NCI-H524 (cell line): ENCODE data around the gene BUD31.
"Not testable (repeated sequence)": the region's sequence is repeated elsewhere in the genome, so short reads cannot be mapped to it uniquely, and the experiment has no call there.

ENCODE experiments used
- DNase-seq, 2 experiments: peaks; one replicate each; lab custom pipeline; 2025; lab: John Stamatoyannopoulos, UW

BUD31 gene

GRCh38 chr7:99408379-99409191, at the start of gene BUD31, which contains the start of gene PDAP1:
Gene BUD31, plus strand, starts transcription at chr7:99408969. Its CDS starts 2,124 bp downstream, at chr7:99411093.
Gene PDAP1, minus strand, starts transcription at chr7:99408597. Its CDS starts 49 bp downstream, at chr7:99408548.
- DNase-seq: peak; percentile 89 to 93

- DNase-seq: no peak
Measured at GRCh38 chr7:99359465-99360154, 49.2 kb upstream of the BUD31 start.

- no peak for DNase-seq
Measured at GRCh38 chr7:99362801-99363200, 46.0 kb upstream of the BUD31 start.

- DNase-seq: no peak
Measured at GRCh38 chr7:99363286-99363685, 45.5 kb upstream of the BUD31 start.

- DNase-seq: peak in 1 of 2 experiments; percentile 6
Measured at GRCh38 chr7:99365318-99366141, 43.2 kb upstream of the BUD31 start.

GRCh38 chr7:99366646-99367045, 42.1 kb upstream of the BUD31 start:
- no peak for DNase-seq

GRCh38 chr7:99368750-99369389, 39.9 kb upstream of the BUD31 start:
- DNase-seq: no peak

- DNase-seq: no peak
Measured at GRCh38 chr7:99369767-99370391, 38.9 kb upstream of the BUD31 start.

GRCh38 chr7:99371376-99371920, 37.3 kb upstream of the BUD31 start:
- DNase-seq: no peak

- DNase-seq: no peak
Measured at GRCh38 chr7:99372275-99373090, 36.3 kb upstream of the BUD31 start.

- no peak for DNase-seq
Measured at GRCh38 chr7:99373091-99374066, 35.4 kb upstream of the BUD31 start.

- DNase-seq: peak in 1 of 2 experiments; percentile 29
Measured at GRCh38 chr7:99374111-99375064, 34.4 kb upstream of the BUD31 start, which contains the start of gene ARPC1B. Gene ARPC1B, plus strand, starts transcription at chr7:99374730. Its CDS starts 10,985 bp downstream, at chr7:99385715.

GRCh38 chr7:99375070-99375807, 33.5 kb upstream of the BUD31 start:
- peak in 1 of 2 experiments; percentile 48 for DNase-seq

GRCh38 chr7:99379043-99379577, 29.7 kb upstream of the BUD31 start:
- DNase-seq: no peak

GRCh38 chr7:99379693-99380031, 29.1 kb upstream of the BUD31 start:
- DNase-seq: not testable (repeated sequence)

- DNase-seq: no peak
Measured at GRCh38 chr7:99380032-99380822, 28.5 kb upstream of the BUD31 start.
